ENCODE measurements around the gene IPO4. TPM values are rescaled to one million over a fixed set of nuclear protein-coding genes. Genes with fewer than 3 reads are reported as not detected.

IPO4 gene
- total RNA-seq, 1 experiment from 2014 or later = 116 TPM

DNA sequence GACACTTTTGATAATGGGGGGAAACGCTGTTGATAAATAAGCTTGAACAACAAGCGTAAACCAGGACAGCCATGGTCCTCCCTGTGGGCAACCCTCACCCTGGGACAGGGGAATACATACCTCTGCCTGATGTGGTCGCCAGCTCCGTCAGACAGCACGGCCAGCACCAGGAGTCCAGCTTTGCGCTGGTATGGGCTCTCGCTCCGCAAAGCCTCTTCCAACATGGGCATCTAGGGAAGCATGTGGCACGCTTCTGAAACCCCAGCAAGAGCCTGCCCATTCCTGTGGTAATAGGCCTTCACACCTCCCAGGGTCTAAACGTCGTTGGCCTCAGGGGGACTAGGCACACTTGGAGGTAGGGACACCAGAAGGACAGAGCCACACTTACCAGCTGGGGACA lies 2.9 kb downstream of the IPO4 start:
- Histone ChIP-seq H2AK5ac (ENCODE audit: insufficient read length, low read length) (no peak overlapping the region), H2BK20ac (ENCODE audit: low read depth, low read length, poor library complexity, severe bottlenecking) (no peak overlapping the region), H2BK12ac (ENCODE audit: insufficient read length, low read depth, low read length) (no peak overlapping the region), H3K4ac (ENCODE audit: low read depth, low read length) (no peak overlapping the region), H2BK120ac (ENCODE audit: low read depth, low read length, poor library complexity, severe bottlenecking) (no peak overlapping the region), H3K23ac (ENCODE audit: insufficient read length, low read depth, low read length) (no peak overlapping the region), H3K79me2 (ENCODE audit: insufficient read depth, low read length) (no peaks in the 10 kb centered on the region), H2BK5ac (ENCODE audit: insufficient read length, low read length) (no peak overlapping the region), H3K14ac (ENCODE audit: insufficient read depth, low read length) (no peak overlapping the region), H3K27me3 (ENCODE audit: insufficient read depth, low read length) (no peaks in the 10 kb centered on the region), H4K20me1 (ENCODE audit: control insufficient read depth, insufficient read depth, insufficient read length) (no peaks in the 10 kb centered on the region), H3T11ph (ENCODE audit: low read length) (no peak overlapping the region), H3K27ac (ENCODE audit: insufficient read length, low read depth, low read length) (no peak overlapping the region), H4K8ac (replicated peaks; ENCODE audit: insufficient read length, low read depth, low read length) (no peak overlapping the region), H3K18ac (ENCODE audit: insufficient read length, low read depth, low read length) (no peak overlapping the region), H3K23me2 (ENCODE audit: insufficient read length, low read depth, low read length, poor library complexity, severe bottlenecking) (no peaks in the 10 kb centered on the region), H2AFZ (ENCODE audit: low read length) (no peak overlapping the region), H2BK15ac (ENCODE audit: low read depth, low read length) (no peak overlapping the region), H3K79me1 (ENCODE audit: insufficient read depth, low read depth, low read length, poor library complexity, severe bottlenecking) (peaks cover 4% of the 10 kb centered on the region), H3K9ac (ENCODE audit: extremely low read depth, insufficient read length, low read length) (no peak overlapping the region), H3K4me1 (ENCODE audit: insufficient read depth, low read length) (no peaks in the 10 kb centered on the region; the same call in 1 of the 2 replicates), H3K9me3 (ENCODE audit: control insufficient read depth, low read depth, low read length) (no peaks in the 10 kb centered on the region), H3K4me2 (ENCODE audit: insufficient read depth, insufficient read length, low read length) (no peak overlapping the region), H3K56ac (ENCODE audit: insufficient read length, low read depth, low read length) (no peak overlapping the region), H4K91ac (ENCODE audit: insufficient read length, low read depth, low read length) (no peak overlapping the region), H4K5ac (ENCODE audit: insufficient read length, low read depth, low read length) (no peak overlapping the region)
- H3K4me3 Mint-ChIP-seq = no peak overlapping the region
- no peak overlapping the region for H3K27ac Mint-ChIP-seq
- H3K9me3 Mint-ChIP-seq = no peaks in the 10 kb centered on the region
- TF ChIP-seq, protein P1, sequence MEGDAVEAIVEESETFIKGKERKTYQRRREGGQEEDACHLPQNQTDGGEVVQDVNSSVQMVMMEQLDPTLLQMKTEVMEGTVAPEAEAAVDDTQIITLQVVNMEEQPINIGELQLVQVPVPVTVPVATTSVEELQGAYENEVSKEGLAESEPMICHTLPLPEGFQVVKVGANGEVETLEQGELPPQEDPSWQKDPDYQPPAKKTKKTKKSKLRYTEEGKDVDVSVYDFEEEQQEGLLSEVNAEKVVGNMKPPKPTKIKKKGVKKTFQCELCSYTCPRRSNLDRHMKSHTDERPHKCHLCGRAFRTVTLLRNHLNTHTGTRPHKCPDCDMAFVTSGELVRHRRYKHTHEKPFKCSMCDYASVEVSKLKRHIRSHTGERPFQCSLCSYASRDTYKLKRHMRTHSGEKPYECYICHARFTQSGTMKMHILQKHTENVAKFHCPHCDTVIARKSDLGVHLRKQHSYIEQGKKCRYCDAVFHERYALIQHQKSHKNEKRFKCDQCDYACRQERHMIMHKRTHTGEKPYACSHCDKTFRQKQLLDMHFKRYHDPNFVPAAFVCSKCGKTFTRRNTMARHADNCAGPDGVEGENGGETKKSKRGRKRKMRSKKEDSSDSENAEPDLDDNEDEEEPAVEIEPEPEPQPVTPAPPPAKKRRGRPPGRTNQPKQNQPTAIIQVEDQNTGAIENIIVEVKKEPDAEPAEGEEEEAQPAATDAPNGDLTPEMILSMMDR (conservative IDR thresholded peaks at IDR 0.05) = no peak
- peaks cover 15% of the 10 kb centered on the region in 2 experiments for H3K4me1 Mint-ChIP-seq
- DNase-seq = no peak
- H3K27me3 Mint-ChIP-seq (ENCODE audit: low read depth) = no peaks in the 10 kb centered on the region; the same call in 1 of the 2 replicates
- H3K36me3 Mint-ChIP-seq (ENCODE audit: insufficient read depth in 1 of 3, low read depth in 3 of 3) = peaks cover 31 to 80% (median 65%) of the 10 kb centered on the region in 3 experiments; a peak in 6 of 7 replicates
- WGBS (ENCODE audit: extremely low coverage, insufficient read length, low lambda C conversion rate) = no CpG with 5 or more reads among the region's 11 CpGs
